ENCODE measurements around the gene UBE2L3.

Gene UBE2L3

GRCh38 chr22:21621025-21621424 lies 53.5 kb downstream of the UBE2L3 start:
- Histone ChIP-seq H3K27ac (ENCODE audit: extremely low read depth, low read depth, low read length) (no peak overlapping the region), H3K4me1 (ENCODE audit: control insufficient read depth, insufficient read depth, low read length) (no peaks in the 10 kb centered on the region), H3K4me3 (ENCODE audit: low read depth, low read length) (no peak overlapping the region), H3K36me3 (ENCODE audit: control insufficient read depth in 2 of 2, insufficient read depth in 1 of 2, low read length in 2 of 2) (peaks cover 0 to 56% of the 10 kb centered on the region in 2 experiments; a peak in 2 of 3 replicates), H3K9me3 (ENCODE audit: control insufficient read depth, insufficient read depth, low read depth, low read length) (no peaks in the 10 kb centered on the region)
- TF ChIP-seq SCRT1 (tag by site-specific recombination; IDR thresholded peaks at IDR 0.05; ENCODE audit: borderline replicate concordance), result no peak
- peak; percentile 82 for TF ChIP-seq GLIS1 (tag by site-specific recombination; IDR thresholded peaks at IDR 0.05)
- ChIA-PET POLR2A (interaction anchor here (1.5 kb wide), 1 partner anchor 8 kb away, joined by 6 read pairs; no protein-coding TSS in a partner anchor), CTCF (interaction anchor here (0.6 to 1.6 kb wide), 6 partner anchors 8 to 36 kb away, joined by 3 to 5 read pairs (median 3); no protein-coding TSS in a partner anchor)

GRCh38 chr22:21622011-21622918 lies 54.8 kb downstream of the UBE2L3 start:
- POLR2A ChIA-PET, result no interaction called here

GRCh38 chr22:21622919-21623647 lies 55.6 kb downstream of the UBE2L3 start:
- H3K27ac ChIP-seq (ENCODE audit: extremely low read depth, low read depth, low read length), result no peak overlapping the region
- H3K9me3 ChIP-seq (ENCODE audit: control insufficient read depth, insufficient read depth, low read depth, low read length), result no peaks in the 10 kb centered on the region
- ChIA-PET POLR2A (interaction anchor here (0.6 kb wide), 1 partner anchor 19 kb away, joined by 3 read pairs; no protein-coding TSS in a partner anchor), CTCF (interaction anchor here (0.8 to 5.7 kb wide), 6 partner anchors 13 to 24 kb away, joined by 3 to 33 read pairs (median 4); partner anchors contain the start of gene SDF2L1)
- H3K36me3 ChIP-seq (ENCODE audit: control insufficient read depth in 2 of 2, insufficient read depth in 1 of 2, low read length in 2 of 2), result peaks cover 0 to 73% of the 10 kb centered on the region in 2 experiments; a peak in 2 of 3 replicates
- H3K4me3 ChIP-seq (ENCODE audit: low read depth, low read length), result no peak overlapping the region
- TF ChIP-seq ZNF416 (tag by site-specific recombination; IDR thresholded peaks at IDR 0.05), result no peak
- peak; percentile 46; the same call in 1 of the 2 replicates for TF ChIP-seq PRDM6 (tag by site-specific recombination; IDR thresholded peaks at IDR 0.05)
- no peaks in the 10 kb centered on the region for H3K4me1 ChIP-seq (ENCODE audit: control insufficient read depth, insufficient read depth, low read length)

More at GRCh38 chr22:21622011-21622918, 54.8 kb downstream of the UBE2L3 start:
- no peak for TF ChIP-seq ZBTB1 (tag by site-specific recombination; IDR thresholded peaks at IDR 0.05)
- peak; percentile 18; the same call in 1 of the 2 replicates for TF ChIP-seq KLF10 (tag by site-specific recombination; IDR thresholded peaks at IDR 0.05)
- no peak for TF ChIP-seq SETDB1 (IDR thresholded peaks at IDR 0.05; ENCODE audit: insufficient read length, low read length)
- peak; percentile 47; the same call in 1 of the 2 replicates for TF ChIP-seq ZNF664 (tag by site-specific recombination; IDR thresholded peaks at IDR 0.05)
- TF ChIP-seq ZSCAN4 (tag by site-specific recombination; IDR thresholded peaks at IDR 0.05), result peak; percentile 37; the same call in 1 of the 2 replicates
- TF ChIP-seq ZBTB10 (tag by site-specific recombination; IDR thresholded peaks at IDR 0.05), result no peak
- TF ChIP-seq KLF9 (tag by site-specific recombination; IDR thresholded peaks at IDR 0.05; ENCODE audit: low read depth), result peak; percentile 59
- 0 out of 2 replicates have a peak, but pooled peaks have one; percentile 29 for TF ChIP-seq ZBTB17 (tag by site-specific recombination; IDR thresholded peaks at IDR 0.05)
- CTCF ChIA-PET, result interaction anchor here (0.8 to 1.3 kb wide), 4 partner anchors 13 to 25 kb away, joined by 3 to 6 read pairs (median 4); no protein-coding TSS in a partner anchor
- H3K4me3 ChIP-seq (ENCODE audit: low read depth, low read length), result no peak overlapping the region
- peaks cover 0 to 65% of the 10 kb centered on the region in 2 experiments; a peak in 2 of 3 replicates for H3K36me3 ChIP-seq (ENCODE audit: control insufficient read depth in 2 of 2, insufficient read depth in 1 of 2, low read length in 2 of 2)
- H3K27ac ChIP-seq (ENCODE audit: extremely low read depth, low read depth, low read length), result no peak overlapping the region
- H3K4me1 ChIP-seq (ENCODE audit: control insufficient read depth, insufficient read depth, low read length), result no peaks in the 10 kb centered on the region
- no peaks in the 10 kb centered on the region for H3K9me3 ChIP-seq (ENCODE audit: control insufficient read depth, insufficient read depth, low read depth, low read length)

Data from HEK293 (cell line).